Retina (tissue), 1 donor: ENCODE results near the gene PITPNC1.
"Not testable (repeated sequence)": the region's sequence is repeated elsewhere in the genome, so short reads cannot be mapped to it uniquely, and the experiment has no call there.

Source experiments
- DNase-seq: peaks from one replicate; pipeline ENCODE4 v3.0.0-alpha.2; 2016

PITPNC1 gene

GRCh38 chr17:67467500-67468455 lies 90.7 kb downstream of the PITPNC1 start:
- DNase-seq: no peak

GRCh38 chr17:67469208-67469980 lies 92.3 kb downstream of the PITPNC1 start:
- DNase-seq: no peak

- DNase-seq: no peak
Measured at GRCh38 chr17:67470163-67470562, 93.1 kb downstream of the PITPNC1 start.

- DNase-seq: no peak
Measured at GRCh38 chr17:67471118-67471517, 94.0 kb downstream of the PITPNC1 start.

- DNase-seq: not testable (repeated sequence)
Measured at GRCh38 chr17:67472606-67473005, 95.5 kb downstream of the PITPNC1 start.

GRCh38 chr17:67474081-67474661 lies 97.1 kb downstream of the PITPNC1 start:
- DNase-seq: no peak

GRCh38 chr17:67475161-67475937 lies 98.3 kb downstream of the PITPNC1 start:
- DNase-seq: peak; percentile 81

GRCh38 chr17:67476787-67477335 lies 99.8 kb downstream of the PITPNC1 start:
- DNase-seq: no peak

- DNase-seq: no peak
Measured at GRCh38 chr17:67477687-67478086, 100.6 kb downstream of the PITPNC1 start.

GRCh38 chr17:67478401-67479041 lies 101.4 kb downstream of the PITPNC1 start:
- no peak for DNase-seq

GRCh38 chr17:67479148-67479547 lies 102.1 kb downstream of the PITPNC1 start:
- DNase-seq: no peak

- DNase-seq: not testable (repeated sequence)
Measured at GRCh38 chr17:67480959-67481358, 103.9 kb downstream of the PITPNC1 start.

- no peak for DNase-seq
Measured at GRCh38 chr17:67481808-67482207, 104.7 kb downstream of the PITPNC1 start.

GRCh38 chr17:67482764-67483163 lies 105.7 kb downstream of the PITPNC1 start:
- DNase-seq: no peak

GRCh38 chr17:67484261-67484660 lies 107.2 kb downstream of the PITPNC1 start:
- DNase-seq: no peak

- no peak for DNase-seq
Measured at GRCh38 chr17:67485666-67486065, 108.6 kb downstream of the PITPNC1 start.

- no peak for DNase-seq
Measured at GRCh38 chr17:67487506-67487905, 110.4 kb downstream of the PITPNC1 start.

GRCh38 chr17:67488161-67488560 lies 111.1 kb downstream of the PITPNC1 start:
- no peak for DNase-seq

- no peak for DNase-seq
Measured at GRCh38 chr17:67488768-67489167, 111.7 kb downstream of the PITPNC1 start.

- no peak for DNase-seq
Measured at GRCh38 chr17:67489273-67489672, 112.2 kb downstream of the PITPNC1 start.

GRCh38 chr17:67490471-67490870 lies 113.4 kb downstream of the PITPNC1 start:
- no peak for DNase-seq
